ENCODE data around the gene FLYWCH1. TPM values are rescaled to one million over a fixed set of nuclear protein-coding genes. Genes with fewer than 3 reads are reported as not detected.

Gene FLYWCH1
- total RNA-seq, 1 experiment from 2014 or later, result 12.5 TPM

- Histone ChIP-seq H3K79me1 (ENCODE audit: insufficient read depth, low read depth, low read length, poor library complexity, severe bottlenecking) (no peaks in the 10 kb centered on the region), H2BK120ac (ENCODE audit: low read depth, low read length, poor library complexity, severe bottlenecking) (no peak overlapping the region), H3K4me2 (ENCODE audit: insufficient read depth, insufficient read length, low read length) (no peak overlapping the region), H3K27me3 (ENCODE audit: insufficient read depth, low read length) (peaks cover 3% of the 10 kb centered on the region; the same call in 1 of the 2 replicates), H3K9me3 (ENCODE audit: control insufficient read depth, low read depth, low read length) (no peaks in the 10 kb centered on the region), H2AK5ac (ENCODE audit: insufficient read length, low read length) (no peak overlapping the region), H4K20me1 (ENCODE audit: control insufficient read depth, insufficient read depth, insufficient read length) (no peaks in the 10 kb centered on the region), H2BK5ac (ENCODE audit: insufficient read length, low read length) (no peak overlapping the region), H3K9ac (ENCODE audit: extremely low read depth, insufficient read length, low read length) (no peak overlapping the region), H3T11ph (ENCODE audit: low read length) (no peak overlapping the region), H3K14ac (ENCODE audit: insufficient read depth, low read length) (no peak overlapping the region), H3K4me1 (ENCODE audit: insufficient read depth, low read length) (no peaks in the 10 kb centered on the region), H3K18ac (ENCODE audit: insufficient read length, low read depth, low read length) (no peak overlapping the region), H3K23ac (ENCODE audit: insufficient read length, low read depth, low read length) (no peak overlapping the region), H4K91ac (ENCODE audit: insufficient read length, low read depth, low read length) (no peak overlapping the region), H3K27ac (ENCODE audit: insufficient read length, low read depth, low read length) (no peak overlapping the region), H2AFZ (ENCODE audit: low read length) (no peak overlapping the region), H3K56ac (ENCODE audit: insufficient read length, low read depth, low read length) (no peak overlapping the region), H2BK15ac (ENCODE audit: low read depth, low read length) (no peak overlapping the region), H3K79me2 (ENCODE audit: insufficient read depth, low read length) (no peaks in the 10 kb centered on the region), H3K23me2 (ENCODE audit: insufficient read length, low read depth, low read length, poor library complexity, severe bottlenecking) (peaks cover 2% of the 10 kb centered on the region), H2BK12ac (ENCODE audit: insufficient read length, low read depth, low read length) (no peak overlapping the region), H3K4ac (ENCODE audit: low read depth, low read length) (no peak overlapping the region), H4K5ac (ENCODE audit: insufficient read length, low read depth, low read length) (no peak overlapping the region), H2BK20ac (ENCODE audit: low read depth, low read length, poor library complexity, severe bottlenecking) (no peak overlapping the region), H4K8ac (replicated peaks; ENCODE audit: insufficient read length, low read depth, low read length) (no peak overlapping the region)
- no peak overlapping the region for H3K4me3 Mint-ChIP-seq
- TF ChIP-seq CTCF (conservative IDR thresholded peaks at IDR 0.05), result no peak
- peaks cover 2% of the 10 kb centered on the region in 2 experiments; a peak in 3 of 5 replicates for H3K9me3 Mint-ChIP-seq
- no peak for DNase-seq
- H3K27me3 Mint-ChIP-seq (ENCODE audit: low read depth), result peaks cover 69% of the 10 kb centered on the region
- H3K27ac Mint-ChIP-seq, result no peak overlapping the region
- no CpG with 5 or more reads among the region's 4 CpGs for WGBS (ENCODE audit: extremely low coverage, insufficient read length, low lambda C conversion rate)
- 0 out of 4 replicates have a peak, but pooled peaks cover 0 to 3% of the 10 kb centered on the region in 2 experiments for H3K4me1 Mint-ChIP-seq
- H3K36me3 Mint-ChIP-seq (ENCODE audit: insufficient read depth in 1 of 3, low read depth in 3 of 3), result no peaks in the 10 kb centered on the region; a peak in 1 of 7 replicates
These were observed 45.3 kb upstream of the FLYWCH1 start for GRCh38 chr16:2866431-2866830.

Measured in H9 (cell line).